GM18861 (cell line): Measurements from ENCODE around the gene STAT5A.
"Not testable (repeated sequence)": the region's sequence is repeated elsewhere in the genome, so short reads cannot be mapped to it uniquely, and the experiment has no call there.

ENCODE experiments used
- ATAC-seq: cut with Tn5 transposase; IDR thresholded peaks from one replicate; pipeline ENCODE4 v1.9.1; 2021; ENCODE audit not compliant: unreplicated experiment

The STAT5A gene

DNA sequence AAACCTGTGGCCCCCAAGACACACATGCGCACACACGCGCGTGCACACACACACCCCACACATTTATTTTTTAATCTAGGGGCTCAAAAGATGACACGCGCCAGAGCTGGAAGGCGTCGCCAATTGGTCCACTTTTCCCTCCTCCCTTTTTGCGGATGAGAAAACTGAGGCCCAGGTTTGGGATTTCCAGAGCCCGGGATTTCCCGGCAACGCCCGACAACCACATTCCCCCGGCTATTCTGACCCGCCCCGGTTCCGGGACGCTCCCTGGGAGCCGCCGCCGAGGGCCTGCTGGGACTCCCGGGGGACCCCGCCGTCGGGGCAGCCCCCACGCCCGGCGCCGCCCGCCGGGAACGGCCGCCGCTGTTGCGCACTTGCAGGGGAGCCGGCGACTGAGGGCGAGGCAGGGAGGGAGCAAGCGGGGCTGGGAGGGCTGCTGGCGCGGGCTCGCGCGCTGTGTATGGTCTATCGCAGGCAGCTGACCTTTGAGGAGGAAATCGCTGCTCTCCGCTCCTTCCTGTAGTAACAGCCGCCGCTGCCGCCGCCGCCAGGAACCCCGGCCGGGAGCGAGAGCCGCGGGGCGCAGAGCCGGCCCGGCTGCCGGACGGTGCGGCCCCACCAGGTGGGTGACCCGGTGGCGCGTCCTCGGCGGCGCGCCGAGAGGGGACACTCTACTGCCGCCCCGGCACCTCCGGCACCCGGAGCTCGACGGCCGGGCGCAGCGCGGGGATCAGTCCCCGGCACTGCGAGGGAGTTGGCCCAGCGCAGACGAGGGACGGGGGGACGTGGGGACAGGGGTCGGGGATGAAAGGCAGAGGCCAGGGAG, at the start of gene STAT5A:
Gene STAT5A, plus strand, starts transcription at position 522 of the 826 bp plus-strand sequence. CDS start 914 bp downstream, outside the sequence.
- no peak for ATAC-seq

DNA sequence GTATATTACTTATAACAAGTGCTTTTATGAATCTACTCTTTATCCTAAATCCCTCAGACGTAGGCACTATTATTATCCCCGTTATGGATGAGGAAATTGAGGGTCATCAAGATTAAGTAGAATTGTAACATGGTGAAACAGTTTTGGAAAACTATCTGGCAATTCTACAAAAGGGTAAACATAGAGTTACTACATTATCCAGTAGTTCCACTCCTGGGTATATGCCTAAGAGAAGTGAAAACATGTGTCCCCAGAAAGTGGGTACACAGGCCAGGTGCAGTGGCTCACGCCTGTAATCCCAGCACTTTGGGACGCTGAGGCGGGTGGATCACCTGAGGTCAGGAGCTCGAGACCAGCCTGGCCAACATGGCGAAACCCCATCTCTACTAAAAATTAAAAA, 48.7 kb upstream of the STAT5A start:
- ATAC-seq, result not testable (repeated sequence)

DNA sequence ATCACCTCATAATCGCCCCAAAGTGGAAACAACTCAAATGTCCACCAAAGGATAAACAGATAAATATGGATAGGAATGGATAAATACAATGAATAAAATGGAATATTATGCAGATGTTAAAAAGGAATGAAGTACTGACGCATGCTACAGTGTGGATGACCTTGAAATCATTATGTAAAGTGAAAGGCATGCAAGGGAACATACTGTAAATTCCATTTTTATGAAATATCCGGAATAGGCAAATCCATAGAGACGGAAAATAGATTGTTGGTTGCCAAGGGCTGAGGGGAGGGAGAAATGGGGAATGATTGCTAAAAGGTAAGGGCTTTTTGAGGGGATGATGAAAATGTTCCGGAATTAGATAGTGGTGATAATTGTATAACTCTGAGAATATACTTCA, 48.1 kb upstream of the STAT5A start:
- ATAC-seq, result no peak

DNA sequence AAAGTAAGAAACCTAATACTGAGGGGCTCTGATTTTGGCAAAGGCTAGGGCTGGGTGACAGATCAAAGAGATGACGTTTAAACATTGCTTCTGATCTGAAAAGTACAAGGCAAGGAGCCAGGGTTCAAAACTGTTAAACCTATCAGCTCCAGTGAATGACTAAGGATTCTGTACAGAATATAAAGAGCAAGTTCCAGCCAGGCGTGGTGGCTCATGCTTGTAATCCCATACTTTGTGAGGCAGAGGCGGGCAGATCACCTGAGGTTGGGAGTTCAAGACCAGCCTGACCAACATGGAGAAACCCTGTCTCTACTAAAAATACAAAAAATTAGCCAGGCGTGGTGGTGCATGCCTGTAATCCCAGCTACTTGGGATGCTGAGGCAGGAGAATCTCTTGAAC, 47.4 kb upstream of the STAT5A start:
- ATAC-seq, result not testable (repeated sequence)

DNA sequence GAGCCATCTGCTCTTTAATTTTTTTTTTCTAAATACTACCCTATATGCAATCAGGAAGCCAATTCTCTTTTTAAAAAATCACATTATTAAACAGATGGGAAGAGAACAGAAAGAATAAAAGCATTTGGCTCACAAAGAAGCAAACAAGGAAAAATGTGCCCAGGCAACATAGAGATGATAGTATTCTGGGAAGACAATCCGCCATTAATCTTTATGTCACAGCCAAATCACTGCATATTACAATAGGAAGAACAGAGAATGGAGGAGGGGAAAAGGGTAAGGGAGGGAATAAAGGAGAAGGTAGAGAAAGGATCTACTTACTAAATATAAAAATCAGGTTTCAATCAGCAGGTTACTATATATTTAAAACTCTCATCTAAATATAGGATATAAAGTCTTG, 46.4 kb upstream of the STAT5A start:
- no peak for ATAC-seq

DNA sequence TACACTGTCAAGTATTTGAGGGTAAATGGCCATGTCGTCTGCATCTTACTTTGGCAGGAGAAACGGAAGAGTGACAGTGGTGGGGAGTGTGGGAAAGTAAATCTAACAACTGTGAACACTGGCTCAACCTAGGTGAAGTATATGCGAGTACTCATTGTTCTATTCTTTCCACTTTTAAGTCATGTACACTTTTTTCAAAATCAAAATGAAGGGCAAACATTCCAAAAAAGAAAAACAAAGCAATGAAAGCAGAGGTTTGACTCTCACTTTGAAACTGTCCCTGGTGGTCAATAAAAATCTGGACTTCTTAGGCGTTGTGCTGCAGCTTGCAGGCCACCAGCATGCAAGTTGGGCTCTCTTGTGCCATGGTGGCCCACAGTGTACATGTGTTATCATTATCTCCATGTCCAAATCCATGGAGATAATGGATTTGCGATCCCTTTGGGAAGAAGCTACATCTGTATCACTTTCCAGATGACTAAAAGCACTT, 44.8 kb upstream of the STAT5A start:
- no peak for ATAC-seq

DNA sequence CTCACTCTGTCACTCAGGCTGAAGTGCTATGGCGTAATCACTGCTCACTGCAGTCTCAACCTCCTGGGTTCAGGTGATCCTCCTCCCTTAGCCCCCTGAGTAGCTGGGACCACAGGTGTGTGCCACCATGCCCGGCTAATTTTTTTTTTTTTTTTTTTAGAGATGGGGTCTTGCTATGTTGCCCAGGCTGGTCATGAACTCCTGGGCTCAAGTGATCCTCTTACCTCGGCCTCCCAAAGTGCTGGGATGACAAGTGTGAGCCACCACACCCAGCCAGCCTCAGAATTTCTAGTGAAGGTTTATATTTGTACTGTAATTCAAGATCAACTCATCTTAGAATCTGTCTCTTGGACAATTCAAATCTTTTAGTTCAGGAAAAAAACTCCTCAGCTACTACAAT, 44.2 kb upstream of the STAT5A start:
- not testable (repeated sequence) for ATAC-seq

DNA sequence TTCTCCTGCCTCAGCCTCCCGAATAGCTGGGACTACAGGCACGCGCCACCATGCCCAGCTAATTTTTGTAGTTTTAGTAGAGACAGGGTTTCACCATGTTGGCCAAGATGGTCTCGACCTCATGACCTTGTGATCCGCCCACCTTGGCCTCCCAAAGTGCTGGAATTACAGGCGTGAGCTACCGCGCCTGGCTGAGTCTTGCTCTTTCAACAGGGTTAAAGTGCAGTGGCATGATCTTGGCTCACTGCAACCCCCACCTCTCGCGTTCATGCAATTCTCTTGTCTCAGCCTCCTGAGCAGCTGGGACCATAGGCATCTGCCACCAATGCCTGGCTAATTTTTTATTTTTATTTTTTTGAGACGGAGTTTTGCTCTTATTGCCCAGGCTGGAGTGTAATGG, 43.1 kb upstream of the STAT5A start:
- ATAC-seq, result not testable (repeated sequence)

DNA sequence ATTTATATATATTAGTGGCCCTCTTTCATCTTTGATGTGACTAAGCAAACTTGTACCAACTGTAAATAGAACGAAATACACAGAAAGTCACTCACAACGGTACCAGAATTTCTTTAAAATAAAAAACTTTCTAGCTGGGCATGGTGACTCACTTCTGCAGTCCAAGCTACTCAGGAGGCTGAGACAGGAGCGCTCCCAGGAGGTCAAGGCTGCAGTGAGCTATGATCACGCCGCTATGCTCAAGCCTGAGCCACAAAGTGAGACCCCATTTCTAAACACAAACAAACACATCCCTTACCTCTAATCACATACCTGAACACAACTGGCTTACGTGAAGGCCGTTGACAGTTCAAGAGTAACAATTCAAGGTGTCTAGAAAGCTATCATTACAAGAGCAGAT, 41.8 kb upstream of the STAT5A start:
- ATAC-seq, result no peak

DNA sequence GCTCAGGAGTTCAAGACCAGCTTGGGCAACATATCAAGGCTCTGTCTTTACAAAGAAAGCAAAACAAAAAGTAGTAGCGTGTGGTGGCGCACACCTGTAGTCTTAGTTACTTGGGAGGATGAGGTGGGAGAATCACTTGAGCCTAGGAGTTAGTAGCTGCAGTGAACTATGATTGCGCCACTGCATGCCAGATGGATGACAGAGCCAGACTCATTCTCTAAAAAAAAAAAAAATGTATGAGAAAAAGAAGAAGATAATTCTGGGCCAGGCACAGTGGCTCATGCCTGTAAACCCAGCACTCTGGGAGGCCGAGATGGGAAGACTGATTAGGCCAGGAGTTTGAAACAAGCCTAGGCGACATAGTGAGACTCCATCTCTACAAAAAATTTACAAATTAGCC, 40.6 kb upstream of the STAT5A start:
- no peak for ATAC-seq

DNA sequence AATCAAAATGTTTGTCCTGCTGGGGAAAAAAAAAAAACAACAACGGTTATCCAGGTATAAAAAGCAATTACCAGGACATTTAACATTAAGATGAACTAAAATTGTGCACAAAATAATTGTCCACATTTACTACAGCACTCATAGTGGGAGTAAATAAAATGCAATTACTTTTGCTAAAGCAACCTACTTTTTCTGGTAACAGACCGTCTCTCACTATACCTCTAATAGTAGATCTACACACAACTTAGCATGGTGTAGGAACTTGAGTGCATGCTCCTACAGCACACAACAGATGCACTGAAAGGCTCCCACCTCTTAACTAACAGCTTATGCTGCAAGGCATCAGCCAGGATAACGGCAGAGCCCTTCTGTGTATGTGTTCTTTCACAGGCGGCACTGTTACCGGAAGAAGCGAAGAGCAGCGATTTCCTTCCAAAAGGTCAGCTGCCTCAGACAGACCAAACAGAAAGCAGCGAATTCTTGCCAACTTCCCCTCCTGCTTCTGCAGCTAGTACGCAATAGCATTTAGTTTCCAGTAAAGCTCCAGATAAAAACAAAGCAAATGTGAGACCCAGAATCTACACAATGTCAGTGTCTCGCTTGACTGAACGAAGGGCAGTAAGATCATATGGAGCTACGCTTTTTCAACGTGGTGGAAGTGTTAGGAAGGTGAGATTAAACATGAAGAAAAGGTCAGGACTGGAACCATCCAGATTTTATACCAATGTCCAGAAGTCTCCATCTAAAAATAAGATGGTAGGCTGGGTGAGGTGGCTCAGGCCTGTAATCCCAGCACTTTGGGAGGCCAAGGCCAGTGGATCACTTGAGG, 39.7 kb upstream of the STAT5A start:
- peak; percentile 75 for ATAC-seq

DNA sequence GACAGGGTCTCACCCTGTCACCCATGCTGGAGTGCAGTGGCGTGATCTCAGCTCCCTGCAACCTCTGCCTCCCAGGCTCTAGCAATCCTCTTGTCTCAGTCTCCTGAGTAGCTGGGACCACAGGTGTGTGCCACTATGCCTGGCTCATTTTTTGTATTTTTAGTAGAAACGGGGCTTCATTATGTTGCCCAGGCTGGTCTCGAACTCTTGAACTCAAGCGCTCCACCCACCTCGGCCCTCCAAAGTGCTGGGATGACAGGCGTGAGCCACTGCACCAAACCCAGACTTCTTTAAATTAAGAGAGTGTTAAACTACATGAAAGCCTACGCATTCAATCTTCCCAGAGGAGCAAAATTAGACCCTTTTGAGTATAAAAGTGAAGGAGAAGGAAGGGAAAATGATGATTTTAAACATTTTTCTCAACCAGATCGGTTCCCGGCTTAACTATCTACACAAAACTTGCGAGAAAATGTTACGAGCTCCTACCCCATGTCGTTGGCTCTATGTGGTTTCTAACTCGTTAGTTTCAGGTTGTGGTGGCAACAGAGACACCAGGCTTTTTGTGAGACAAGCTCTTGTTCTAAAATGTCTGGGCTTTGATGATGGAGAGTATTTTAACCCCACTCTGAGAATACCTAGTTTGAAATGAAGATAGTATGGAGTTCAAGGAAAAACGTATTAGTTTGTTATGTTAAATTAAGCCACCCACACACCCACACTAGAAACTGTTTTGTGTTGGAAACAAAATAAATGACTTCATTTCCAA, 38.4 kb upstream of the STAT5A start:
- ATAC-seq, result no peak

DNA sequence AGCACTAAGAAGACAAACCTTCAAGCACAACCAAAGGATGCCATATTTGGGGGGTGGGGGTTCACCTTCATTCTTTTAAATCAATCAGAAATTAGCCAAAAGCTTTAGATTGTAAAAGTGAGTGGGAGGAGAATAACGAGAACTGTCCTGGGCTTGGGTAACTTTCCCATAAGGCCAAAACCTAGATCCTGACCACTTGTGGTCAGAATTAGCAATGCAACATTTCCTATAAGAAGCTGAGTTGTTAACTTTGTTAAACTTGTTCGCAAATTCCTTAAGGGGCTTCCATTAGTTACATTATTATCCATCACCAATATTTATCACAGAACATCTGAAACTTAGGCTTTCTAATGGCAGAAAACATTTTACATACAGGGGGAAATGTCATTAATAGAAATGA, 37.2 kb upstream of the STAT5A start:
- no peak for ATAC-seq

DNA sequence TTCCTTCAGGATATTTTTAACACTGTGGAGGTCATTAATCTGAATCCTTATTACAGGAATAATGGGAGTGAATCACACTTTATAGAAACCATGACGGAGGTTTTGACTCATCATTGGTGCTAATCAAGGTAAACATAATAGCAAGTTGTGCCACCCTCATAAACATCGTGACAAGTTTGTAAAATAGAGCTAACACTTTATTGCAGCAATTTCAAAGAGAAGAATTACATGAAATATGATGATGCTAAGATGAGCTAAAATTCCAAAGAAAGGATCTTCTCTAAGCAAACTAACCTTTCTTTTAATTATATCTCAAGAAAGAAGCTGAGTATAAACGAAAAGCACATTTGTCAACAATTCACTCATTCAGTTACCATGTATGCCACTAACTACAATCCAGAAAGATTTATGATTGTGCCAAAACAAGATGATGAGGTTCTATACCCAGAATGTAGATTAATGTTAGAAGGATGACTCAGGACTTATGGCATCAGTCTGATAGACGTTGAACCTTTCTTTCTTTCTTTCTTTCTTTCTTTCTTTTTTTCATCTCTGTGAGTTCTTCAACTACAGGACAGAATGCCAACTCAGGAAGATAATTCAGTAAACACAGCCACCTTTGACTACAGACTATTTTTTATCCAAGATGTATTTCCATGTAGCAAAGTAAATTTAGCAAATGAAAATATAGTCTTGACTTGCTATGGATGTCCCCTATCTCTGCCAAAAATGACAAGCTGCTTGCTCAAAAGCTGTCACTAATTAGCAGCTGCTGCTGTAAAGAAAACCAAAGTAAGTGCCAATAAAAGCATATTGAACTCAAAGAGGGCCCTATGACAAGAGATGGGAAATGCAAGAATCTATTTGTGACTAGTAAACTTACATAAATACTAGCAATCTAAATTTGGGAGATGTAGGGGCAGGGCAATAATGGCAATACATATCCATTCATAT, 35.4 kb upstream of the STAT5A start:
- no peak for ATAC-seq

DNA sequence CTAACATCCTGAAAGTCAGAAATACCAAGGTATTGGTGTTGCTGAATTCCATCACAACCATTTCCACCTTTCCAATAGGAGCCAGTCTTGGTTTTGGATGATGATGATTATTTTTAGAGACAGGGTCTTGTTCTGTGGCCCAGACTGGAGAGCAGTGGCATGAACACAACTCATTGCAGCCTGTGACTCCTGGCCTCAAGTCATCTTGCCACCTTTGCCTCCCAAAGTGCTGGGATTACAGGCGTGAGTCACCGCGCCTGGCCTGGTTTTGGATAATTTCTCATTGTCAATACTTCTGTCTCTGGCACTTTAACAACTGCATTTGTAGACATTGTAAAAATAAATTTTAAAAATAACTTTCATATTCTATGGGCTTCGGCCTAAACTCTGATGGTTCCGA, 34.7 kb upstream of the STAT5A start:
- ATAC-seq, result no peak

DNA sequence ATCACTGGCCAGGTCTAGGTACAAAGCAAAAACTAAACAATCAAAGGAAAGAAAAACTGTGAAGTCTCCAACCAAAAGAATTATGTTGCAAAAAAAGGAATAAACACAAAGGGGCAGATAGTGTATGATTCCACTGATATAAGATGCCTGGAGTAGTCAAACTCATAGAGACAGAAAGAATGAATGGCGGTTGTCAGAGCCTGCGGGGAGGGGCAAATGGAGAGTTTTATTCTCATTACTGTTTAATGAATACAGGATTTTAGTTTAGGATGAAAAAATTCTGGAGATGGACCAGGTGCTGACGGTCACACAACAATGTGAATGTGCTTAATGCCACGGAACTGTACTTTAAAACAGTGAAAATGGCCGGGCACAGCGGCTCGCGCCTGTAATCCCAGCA, 32.9 kb upstream of the STAT5A start:
- ATAC-seq, result no peak

DNA sequence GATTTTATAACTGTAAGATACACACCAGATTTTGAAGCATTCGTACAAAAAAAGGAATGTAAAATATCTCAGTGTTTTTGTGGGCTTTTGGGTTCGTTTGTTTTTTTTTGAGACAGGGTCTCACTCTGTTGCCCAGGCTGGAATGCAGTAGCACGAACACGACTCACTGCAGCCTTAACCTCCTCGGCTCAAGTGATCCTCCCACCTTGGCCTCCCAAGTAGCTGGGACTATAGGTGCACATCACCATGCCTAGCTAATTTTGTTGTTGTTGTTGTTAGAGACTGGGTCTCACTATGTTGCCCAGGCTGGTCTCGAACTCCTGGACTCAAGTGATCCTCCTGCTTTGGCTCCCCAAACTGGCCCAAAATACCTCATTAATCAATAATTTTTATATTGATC, 28.0 kb upstream of the STAT5A start:
- no peak for ATAC-seq

DNA sequence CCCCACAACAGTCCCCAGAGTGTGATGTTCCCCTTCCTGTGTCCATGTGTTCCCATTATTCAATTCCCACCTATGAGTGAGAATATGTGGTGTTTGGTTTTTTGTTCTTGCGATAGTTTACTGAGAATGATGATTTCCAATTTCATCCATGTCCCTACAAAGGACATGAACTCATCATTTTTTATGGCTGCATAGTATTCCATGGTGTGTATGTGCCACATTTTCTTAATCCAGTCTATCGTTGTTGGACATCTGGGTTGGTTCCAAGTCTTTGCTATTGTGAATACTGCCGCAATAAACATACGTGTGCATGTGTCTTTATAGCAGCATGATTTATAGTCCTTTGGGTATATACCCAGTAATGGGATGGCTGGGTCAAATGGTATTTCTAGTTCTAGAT, 23.9 kb upstream of the STAT5A start:
- ATAC-seq, result not testable (repeated sequence)

DNA sequence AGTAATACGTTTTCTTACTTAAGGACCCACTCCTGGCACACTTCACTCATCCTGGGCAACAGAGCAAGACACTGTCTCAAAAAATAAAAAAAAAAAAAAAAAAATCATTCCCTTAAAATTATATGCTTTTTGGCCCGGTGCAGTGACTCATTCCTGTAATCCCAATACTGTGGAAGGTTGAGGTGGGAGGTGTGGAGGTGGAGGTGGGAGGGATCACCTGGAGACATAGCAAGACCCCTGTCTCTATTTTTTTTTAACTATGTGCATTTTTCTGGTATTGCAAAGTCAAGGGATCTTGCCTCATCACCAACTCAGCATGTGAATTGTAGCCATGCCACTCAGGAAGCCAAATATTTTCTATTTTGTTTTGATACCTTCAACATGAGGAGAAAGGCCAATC, 21.8 kb upstream of the STAT5A start:
- ATAC-seq, result no peak
